ENCODE measurements around the gene SHANK3.

The SHANK3 gene

DNA sequence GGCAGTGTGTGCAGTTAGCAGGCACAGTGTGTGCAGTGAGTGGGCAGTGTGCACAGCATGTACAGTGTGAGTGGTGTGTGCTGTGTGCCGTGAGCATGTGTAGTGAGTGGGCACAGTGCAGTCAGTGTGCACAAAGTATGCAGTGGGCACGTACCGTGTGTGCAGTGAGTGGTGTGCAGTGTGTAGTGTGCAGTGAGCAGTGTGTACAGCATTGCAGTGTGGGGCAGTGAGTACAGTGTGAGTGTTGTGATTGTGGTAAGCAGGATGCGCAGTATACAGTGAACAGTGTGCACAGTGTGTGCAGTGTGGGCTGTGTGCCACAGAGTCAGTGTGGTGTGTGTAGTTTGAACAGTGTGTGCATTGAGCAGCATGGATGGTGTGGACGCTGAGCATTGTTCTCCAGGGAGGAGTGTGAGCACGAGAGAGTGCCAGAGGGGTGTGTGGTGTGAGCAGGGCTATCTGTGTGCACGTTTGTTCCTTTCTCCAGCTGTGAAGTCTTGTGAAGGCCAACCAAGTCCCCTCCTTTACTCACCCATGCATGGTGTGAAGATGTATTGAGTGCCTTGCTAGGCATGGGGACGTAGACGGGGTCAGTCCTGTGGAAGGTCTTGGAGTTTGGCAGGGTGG is 3.0 kb downstream of the SHANK3 start:
- no peak for DNase-seq (ENCODE audit: low read depth)
- no peak overlapping the region for H3K4me3 ChIP-seq (ENCODE audit: control insufficient read depth, low read depth, low read length)
- TF ChIP-seq, protein P1, sequence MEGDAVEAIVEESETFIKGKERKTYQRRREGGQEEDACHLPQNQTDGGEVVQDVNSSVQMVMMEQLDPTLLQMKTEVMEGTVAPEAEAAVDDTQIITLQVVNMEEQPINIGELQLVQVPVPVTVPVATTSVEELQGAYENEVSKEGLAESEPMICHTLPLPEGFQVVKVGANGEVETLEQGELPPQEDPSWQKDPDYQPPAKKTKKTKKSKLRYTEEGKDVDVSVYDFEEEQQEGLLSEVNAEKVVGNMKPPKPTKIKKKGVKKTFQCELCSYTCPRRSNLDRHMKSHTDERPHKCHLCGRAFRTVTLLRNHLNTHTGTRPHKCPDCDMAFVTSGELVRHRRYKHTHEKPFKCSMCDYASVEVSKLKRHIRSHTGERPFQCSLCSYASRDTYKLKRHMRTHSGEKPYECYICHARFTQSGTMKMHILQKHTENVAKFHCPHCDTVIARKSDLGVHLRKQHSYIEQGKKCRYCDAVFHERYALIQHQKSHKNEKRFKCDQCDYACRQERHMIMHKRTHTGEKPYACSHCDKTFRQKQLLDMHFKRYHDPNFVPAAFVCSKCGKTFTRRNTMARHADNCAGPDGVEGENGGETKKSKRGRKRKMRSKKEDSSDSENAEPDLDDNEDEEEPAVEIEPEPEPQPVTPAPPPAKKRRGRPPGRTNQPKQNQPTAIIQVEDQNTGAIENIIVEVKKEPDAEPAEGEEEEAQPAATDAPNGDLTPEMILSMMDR (IDR thresholded peaks at IDR 0.05; ENCODE audit: control insufficient read depth, insufficient read depth, low read depth, low read length, missing control alignments), result no peak

DNA sequence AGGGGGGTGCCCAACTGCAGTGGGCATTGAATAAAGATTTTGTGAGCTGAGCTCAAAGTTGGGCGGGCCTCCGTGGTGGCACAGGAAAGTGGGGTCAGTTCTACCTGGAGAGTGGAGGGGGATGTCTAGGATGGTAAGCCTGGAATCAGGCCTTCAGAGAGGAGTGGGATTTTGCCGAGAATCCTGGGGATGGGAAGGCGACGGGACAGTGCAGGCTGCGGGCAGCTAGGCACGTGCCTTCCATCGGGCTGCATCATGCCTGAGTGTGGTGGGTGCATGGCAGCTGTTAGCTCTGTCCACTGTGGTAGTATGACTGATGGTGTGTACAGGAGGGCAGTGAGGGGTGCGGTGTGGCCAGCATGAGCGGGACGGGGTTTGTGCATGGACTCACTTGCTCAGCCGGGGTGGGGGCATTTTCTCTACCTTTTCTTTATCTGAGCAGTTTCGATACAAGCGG is 3.6 kb downstream of the SHANK3 start:
- TF ChIP-seq, protein P1 (IDR thresholded peaks at IDR 0.05; ENCODE audit: control insufficient read depth, insufficient read depth, low read depth, low read length, missing control alignments), result no peak
- H3K4me3 ChIP-seq (ENCODE audit: control insufficient read depth, low read depth, low read length), result no peak overlapping the region
- DNase-seq (ENCODE audit: low read depth), result no peak

DNA sequence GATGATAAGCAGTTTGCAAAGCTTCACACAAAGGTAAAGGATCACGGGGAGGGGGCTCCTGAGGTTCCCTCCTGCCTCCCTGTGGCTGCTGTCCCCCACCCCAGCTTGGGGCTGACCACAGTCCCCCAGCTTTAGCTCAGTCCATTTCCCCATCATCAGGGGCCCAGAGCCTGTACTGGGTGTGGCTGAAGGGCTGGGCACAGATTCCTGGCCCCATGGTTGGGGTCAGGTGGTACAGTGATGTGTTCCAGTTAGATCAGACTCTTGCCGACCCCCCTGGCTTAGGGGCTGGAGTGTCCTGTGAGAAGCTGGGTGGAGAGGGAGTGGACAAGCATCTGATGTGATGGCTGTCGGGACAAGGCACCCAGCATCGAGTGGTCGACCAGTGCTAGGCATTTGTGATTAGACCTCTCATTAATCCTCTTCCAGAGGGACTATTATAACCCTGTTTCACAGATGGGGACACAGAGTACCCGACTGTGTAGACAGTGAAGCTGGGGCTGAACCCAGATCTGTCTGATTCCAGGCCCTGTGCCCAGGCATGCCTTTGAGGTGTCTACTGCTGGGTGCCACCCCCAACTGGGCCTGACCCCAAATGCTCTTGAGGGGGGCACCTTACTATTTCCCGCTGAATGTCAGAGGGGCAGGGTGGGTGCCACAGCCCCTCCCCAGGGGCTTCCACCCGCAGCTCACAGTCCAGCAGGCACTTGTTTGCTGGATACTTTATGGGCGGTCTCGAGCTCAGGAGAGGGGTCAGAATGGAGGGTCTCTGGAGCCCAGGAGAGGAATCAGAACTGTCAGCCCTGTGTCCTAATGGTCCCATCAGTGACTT is 4.3 kb downstream of the SHANK3 start:
- no peak overlapping the region for H3K4me3 ChIP-seq (ENCODE audit: control insufficient read depth, low read depth, low read length)
- TF ChIP-seq, protein P1 (IDR thresholded peaks at IDR 0.05; ENCODE audit: control insufficient read depth, insufficient read depth, low read depth, low read length, missing control alignments), result no peak
- no peak for DNase-seq (ENCODE audit: low read depth)

DNA sequence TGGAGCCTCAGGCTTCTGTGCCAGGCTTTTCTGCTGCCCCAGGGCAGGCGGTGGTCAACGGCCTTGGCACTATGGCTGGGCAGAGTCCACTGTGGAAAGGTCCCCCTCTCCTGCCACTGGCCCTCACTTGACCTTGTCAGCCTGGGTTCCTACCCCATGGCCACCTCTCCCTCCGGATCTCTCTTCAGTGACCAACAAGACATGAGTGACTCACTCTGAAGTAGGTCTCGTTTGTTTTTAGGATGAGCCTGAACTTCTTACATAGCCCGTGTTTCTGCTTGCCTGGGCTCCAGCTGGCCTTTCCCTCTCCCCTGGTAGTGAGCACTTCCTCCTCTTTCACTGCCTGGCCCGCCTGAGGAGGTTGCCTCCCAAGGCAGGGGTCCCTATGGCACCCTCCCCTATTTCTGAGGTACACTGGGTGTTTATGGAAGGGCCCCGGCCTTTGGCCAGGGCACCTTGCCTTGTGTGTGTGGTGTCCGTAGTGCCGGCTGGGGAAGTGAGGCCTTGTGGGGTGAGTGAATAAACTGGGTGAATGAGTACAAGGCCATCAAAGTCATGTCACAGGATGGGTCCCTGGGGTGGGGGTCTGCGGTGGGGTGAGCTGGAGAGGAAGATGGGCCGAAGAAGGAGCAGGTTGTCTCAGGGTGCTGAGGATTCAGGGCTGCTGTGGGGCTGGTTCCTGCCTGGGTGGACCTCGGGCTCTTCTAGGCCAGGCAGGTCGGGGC is 5.0 kb downstream of the SHANK3 start:
- no peak for DNase-seq (ENCODE audit: low read depth)
- TF ChIP-seq, protein P1 (IDR thresholded peaks at IDR 0.05; ENCODE audit: control insufficient read depth, insufficient read depth, low read depth, low read length, missing control alignments), result no peak

DNA sequence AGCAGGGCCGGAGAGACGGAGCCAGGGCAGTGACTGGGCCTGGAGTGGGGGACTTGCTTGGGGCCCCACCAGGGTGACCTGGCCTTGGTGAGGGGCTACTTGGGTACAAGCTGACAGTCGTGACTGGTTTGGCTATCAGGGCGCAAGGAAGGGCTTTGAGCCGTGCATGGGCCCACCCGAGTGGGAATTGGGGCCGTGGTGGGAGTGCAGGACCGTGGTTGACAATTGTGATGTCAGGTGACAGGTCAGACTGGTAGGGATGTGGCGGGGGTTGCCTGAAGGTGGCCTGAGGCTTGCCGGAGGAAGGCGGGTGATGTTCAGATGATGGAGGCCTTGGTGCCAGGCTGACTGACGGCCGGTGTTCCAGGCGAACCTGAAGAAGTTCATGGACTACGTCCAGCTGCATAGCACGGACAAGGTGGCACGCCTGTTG is 5.6 kb downstream of the SHANK3 start:
- no peak for DNase-seq (ENCODE audit: low read depth)
- no peak overlapping the region for H3K4me3 ChIP-seq (ENCODE audit: control insufficient read depth, low read depth, low read length)
- TF ChIP-seq, protein P1 (IDR thresholded peaks at IDR 0.05; ENCODE audit: control insufficient read depth, insufficient read depth, low read depth, low read length, missing control alignments), result no peak

More for the DNA sequence above, 5.0 kb downstream of the SHANK3 start:
- no peak overlapping the region for H3K4me3 ChIP-seq (ENCODE audit: control insufficient read depth, low read depth, low read length)

DNA sequence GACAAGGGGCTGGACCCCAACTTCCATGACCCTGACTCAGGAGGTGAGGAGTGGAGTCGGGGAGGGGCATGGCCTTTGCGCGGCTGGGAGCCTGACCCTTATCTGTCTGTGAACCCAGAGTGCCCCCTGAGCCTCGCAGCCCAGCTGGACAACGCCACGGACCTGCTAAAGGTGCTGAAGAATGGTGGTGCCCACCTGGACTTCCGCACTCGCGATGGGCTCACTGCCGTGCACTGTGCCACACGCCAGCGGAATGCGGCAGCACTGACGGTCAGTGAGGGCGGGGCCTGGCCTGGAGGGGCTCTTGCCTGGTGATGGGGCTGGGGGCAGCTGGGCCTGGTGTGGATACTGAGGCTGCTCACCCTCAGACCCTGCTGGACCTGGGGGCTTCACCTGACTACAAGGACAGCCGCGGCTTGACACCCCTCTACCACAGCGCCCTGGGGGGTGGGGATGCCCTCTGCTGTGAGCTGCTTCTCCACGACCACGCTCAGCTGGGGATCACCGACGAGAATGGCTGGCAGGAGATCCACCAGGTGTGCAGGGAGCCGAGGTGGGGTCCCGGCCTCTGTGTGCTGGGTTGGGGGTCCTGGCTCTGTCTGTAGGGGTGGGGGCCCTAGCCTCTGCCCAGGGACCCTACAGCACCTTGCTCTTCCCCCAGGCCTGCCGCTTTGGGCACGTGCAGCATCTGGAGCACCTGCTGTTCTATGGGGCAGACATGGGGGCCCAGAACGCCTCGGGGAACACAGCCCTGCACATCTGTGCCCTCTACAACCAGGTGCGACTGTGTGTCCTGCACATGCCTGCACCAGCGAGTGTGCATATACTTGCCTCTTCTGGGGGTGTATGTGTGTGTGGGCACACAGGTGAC is 6.3 kb downstream of the SHANK3 start:
- no peak for DNase-seq (ENCODE audit: low read depth)
- TF ChIP-seq, protein P1 (IDR thresholded peaks at IDR 0.05; ENCODE audit: control insufficient read depth, insufficient read depth, low read depth, low read length, missing control alignments), result no peak
- H3K4me3 ChIP-seq (ENCODE audit: control insufficient read depth, low read depth, low read length), result no peak overlapping the region
